AG08396 (cell line): ENCODE data around the gene STAG3.
"Not testable (repeated sequence)": the region's sequence is repeated elsewhere in the genome, so short reads cannot be mapped to it uniquely, and the experiment has no call there.

Source experiments
- DNase-seq: peaks from one replicate; pipeline ENCODE4 v3.0.0; 2012; ENCODE audit warnings: low spot score, mixed read lengths

The STAG3 gene

DNA sequence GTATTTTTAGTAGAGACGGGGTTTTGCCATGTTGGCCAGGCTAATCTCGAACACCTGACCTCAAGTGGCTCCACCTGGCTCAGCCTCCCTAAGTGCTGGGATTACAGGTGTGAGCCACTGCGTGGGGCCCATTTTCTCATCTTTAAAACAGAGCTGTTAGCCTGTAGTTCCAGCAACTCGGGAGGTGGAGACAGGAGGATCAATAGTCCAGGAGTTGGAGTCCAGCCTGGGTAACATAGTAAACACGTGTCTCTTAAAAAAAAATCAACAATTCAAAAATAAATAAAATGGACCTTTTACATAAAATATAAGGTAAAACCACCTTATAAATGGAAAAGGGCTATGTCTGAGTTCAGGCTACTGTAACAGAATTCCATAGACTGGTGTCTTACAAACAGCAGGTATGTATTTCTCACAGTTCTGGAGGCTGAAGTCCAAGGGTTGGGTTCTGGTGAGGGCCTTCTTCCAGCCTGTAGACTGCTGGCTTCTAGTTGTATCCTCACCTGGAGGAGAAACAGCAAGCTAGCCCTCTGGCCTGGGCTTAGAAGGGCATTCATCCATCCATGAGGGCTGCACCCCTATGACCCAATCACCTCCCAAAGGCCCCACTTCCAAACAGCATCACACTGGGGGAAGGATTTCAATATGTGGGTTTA lies 35.0 kb downstream of the STAG3 start:
- DNase-seq, result no peak

DNA sequence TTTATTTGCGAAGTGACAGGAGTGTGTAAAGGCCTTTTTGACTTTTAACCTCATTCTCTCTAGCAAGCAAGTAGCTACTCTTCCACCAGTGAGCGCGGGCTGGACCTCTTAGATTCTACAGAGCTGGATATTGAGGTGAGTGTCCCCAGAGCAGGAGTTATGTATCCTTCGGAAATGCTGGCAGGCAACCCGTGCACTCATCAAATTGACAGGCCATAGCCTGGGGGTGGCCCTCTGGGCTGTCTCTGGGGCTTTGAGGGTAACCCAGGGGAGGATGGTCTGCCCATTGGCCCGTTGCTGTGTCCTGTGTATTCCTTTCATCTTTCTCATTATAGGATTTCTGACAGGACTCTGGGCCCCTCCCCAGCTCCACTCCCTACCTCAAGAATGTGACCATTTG lies 36.0 kb downstream of the STAG3 start:
- DNase-seq, result no peak

DNA sequence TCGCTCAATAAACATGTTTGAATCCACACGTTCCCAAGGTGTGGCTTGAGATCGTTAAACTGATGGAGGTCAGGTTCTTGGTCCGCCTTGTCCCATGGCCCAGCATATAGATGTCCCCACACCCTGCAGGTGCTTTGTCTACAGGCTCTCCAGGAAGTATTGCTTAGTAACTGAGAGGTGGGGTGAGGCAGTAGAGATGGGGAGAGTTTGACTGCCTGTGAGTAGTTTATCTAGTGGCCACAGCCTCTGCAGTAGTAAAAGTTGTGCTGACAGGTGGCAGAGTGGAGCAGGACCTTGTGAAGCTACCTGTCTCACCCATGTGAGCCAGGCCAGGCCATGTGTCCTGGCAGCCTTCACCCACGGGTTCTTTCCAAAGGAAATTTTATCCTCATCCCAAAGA lies 36.6 kb downstream of the STAG3 start:
- not testable (repeated sequence) for DNase-seq

DNA sequence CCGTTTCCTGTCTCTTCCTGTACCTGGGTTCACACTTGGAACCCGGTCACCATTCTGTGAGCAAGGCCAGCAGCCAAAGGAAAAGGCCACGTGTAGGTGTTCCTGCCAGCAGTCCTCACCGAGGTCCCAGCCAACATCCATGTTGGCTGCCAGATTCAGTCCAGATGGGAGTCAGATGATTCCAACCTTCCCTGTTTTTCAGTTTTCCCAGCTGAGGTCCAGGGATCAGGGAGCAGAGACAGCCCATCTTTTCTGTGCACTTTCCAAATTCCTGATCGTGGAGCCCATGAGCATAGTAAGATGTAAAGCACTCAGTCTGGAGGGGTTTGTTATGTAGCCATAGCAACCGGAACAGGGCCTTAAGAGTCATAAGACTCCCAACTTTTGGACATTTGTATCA lies 38.2 kb downstream of the STAG3 start:
- DNase-seq, result no peak

DNA sequence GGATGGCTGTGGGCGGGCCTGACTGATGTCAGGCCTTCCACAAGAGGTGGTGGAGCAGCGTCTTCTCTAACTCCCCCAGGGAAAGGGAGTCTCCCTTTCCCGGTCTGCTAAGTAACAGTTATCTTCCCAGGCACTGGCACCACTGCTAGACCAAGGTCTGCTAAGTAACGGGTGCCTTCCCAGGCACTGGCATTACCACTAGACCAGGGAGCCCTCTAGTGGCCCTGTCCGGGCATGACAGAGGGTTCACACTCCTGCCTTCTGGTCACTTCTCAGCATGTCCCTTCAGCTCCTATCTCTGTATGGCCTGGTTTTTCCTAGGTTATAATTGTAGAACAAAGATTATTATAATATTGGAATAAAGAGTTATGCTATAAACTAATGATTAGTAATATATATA lies 40.2 kb downstream of the STAG3 start:
- DNase-seq, result not testable (repeated sequence)

DNA sequence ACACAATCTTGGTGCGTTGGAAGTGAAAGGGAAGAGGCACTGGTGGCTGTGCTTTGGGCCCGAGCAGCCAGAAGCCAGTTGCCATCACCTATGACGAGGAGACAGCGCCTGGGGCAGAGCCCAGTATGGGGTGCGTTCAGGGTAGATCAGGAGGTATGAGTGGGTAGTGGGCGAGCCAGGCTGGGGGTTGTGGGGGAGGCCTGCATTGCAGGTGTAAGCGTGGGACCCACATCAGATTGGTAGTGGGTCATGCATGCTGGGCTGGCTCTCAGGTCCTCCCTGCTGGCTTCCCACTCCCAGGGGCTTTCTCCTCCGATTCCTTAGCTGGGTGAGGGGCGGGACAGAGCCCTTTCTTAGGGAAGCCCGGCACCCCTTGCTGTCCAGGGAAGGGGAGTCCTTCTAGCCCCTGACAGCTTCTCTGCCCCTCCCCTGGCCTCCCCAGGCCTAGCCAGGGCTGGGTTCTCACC lies 41.6 kb downstream of the STAG3 start:
- DNase-seq, result no peak

DNA sequence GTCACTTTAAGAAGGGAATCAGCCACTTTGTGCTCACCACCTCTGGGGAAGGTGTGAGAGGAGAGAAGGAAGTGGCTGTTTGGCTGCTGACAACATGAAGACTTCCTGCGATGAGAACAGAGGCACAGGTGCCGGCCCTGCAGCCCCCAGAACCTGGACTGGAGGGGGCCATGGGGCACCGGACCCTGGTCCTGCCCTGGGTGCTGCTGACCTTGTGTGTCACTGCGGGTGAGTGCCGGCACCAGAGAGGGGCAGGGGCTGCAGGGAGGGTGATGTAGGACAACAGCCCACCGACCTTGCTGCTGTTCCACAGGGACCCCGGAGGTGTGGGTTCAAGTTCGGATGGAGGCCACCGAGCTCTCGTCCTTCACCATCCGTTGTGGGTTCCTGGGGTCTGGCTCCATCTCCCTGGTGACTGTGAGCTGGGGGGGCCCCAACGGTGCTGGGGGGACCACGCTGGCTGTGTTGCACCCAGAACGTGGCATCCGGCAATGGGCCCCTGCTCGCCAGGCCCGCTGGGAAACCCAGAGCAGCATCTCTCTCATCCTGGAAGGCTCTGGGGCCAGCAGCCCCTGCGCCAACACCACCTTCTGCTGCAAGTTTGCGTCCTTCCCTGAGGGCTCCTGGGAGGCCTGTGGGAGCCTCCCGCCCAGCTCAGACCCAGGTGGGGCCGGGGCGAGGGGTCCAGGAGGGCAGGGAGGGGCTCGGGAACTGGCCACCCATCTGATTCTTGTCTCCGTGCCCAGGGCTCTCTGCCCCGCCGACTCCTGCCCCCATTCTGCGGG lies 42.3 kb downstream of the STAG3 start, which contains the start of gene PVRIG:
PVRIG (plus strand) TSS at position 149 of the 785 bp plus-strand sequence; CDS start at position 171, 22 bp downstream.
- DNase-seq, result not testable (repeated sequence)

DNA sequence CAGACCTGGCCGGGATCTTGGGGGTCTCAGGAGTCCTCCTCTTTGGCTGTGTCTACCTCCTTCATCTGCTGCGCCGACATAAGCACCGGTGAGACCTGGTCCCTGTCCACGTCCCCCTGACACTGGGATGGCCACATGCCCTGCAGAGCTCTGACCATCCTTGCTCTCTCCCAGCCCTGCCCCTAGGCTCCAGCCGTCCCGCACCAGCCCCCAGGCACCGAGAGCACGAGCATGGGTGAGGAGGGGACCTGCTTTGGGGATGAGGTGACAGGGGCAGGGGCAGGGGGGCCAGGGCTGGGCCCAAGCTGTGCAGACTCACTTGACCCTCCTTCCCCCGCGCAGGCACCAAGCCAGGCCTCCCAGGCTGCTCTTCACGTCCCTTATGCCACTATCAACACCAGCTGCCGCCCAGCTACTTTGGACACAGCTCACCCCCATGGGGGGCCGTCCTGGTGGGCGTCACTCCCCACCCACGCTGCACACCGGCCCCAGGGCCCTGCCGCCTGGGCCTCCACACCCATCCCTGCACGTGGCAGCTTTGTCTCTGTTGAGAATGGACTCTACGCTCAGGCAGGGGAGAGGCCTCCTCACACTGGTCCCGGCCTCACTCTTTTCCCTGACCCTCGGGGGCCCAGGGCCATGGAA lies 43.0 kb downstream of the STAG3 start:
- DNase-seq, result no peak

DNA sequence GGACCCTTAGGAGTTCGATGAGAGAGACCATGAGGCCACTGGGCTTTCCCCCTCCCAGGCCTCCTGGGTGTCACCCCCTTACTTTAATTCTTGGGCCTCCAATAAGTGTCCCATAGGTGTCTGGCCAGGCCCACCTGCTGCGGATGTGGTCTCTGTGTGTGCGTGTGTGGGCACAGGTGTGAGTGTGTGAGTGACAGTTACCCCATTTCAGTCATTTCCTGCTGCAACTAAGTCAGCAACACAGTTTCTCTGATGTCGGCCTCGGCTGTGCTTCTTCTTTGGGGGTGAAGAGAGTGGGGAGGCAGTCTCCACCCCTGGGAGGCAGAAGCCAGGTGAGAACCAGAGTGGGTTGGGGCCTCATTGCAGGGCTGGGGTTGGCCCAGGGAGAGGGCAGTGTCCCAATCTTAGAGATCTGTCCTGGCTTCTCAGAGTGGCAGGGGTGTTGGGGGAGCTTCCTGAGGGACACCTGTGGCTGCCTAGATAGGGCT lies 43.6 kb downstream of the STAG3 start:
- no peak for DNase-seq

DNA sequence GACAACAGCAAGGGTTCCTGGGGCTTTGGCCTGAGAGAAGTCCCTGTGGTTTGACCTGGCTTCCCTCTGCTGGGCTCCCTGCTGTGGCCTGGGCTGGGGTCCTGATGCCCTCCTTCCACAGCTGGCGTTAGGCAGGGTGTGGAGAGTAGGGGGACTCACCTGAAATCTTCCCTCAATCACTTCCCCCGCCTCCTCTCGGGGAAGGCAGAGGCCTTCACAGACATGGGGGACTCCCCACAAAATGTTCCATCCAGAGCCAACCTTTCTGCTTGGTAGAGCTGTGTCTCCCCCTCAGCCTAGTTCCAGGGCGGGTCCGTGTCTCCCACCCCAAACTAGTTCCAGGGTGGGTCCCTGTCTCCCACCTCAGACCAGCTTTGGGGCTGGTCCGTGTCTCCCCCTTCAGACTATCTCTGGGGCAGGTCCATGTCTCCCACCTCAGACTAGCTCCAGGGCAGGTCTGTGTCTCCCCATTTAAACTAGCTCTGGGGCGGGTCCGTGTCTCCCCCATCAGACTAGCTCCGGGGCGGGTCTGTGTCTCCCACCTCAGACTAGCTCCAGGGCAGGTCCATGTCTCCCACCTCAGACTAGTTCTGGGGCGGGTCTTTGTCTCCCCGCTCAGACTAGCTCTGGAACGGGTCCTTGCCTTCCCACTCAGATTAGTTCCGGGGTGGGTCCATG lies 44.2 kb downstream of the STAG3 start:
- DNase-seq, result no peak

DNA sequence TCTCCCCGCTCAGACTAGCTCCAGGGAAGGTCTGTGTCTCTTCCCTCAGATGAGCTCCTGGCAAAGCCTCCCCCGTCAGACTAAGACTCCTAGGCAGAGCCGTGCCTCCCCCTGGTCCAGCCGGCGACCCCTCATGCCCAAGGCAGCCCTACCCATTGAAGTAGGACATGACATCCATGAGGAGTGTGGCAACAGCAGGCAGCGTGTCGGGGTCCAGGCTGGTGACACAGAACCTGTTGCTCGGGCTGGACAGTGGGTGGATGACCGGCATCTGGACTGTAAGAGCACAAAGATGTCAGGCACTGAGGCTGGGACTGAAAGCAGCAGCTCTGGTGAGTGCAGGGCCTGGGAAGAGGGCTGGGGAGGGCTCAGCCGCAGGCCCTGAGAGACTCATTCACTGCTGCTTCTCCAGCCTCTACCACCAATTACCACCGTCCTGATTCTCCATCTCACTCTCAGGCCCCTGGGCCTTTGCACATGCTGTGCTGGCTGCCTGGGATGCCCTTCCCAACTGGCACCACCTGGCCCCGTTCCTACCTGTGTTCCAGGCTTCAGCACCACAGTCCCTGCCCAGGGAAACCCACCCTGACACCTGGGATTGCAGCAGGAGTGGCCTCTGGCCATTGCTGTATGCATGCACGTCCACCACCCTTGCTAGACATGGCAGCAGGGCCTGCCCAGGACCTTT lies 44.9 kb downstream of the STAG3 start:
- DNase-seq, result no peak

DNA sequence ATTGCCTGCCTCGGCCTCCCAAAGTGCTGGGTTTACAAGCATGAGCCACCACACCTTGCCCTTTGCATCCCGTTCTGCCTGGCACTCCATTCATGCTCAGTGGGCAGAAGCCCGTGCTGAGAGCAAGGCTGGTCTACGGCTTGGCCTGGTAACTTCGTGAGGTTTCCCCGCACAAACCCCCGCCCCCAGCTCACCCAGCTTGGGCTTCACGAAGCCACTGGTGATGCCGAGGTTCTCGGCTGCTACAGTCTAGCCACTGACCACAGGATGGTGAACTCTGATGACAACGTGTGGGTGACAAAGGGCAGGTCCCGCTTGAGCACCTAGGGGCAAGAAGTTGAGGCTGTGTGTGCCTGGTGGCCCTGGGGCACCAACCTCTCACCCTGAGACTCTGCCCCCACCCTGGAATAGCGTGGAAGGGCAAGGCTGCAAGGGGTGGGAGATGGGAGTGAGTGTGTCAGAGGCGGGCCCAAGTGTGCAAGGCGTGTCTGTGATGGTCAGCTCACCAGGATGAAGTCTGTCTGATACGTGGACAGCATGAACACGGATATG lies 45.7 kb downstream of the STAG3 start:
- not testable (repeated sequence) for DNase-seq

DNA sequence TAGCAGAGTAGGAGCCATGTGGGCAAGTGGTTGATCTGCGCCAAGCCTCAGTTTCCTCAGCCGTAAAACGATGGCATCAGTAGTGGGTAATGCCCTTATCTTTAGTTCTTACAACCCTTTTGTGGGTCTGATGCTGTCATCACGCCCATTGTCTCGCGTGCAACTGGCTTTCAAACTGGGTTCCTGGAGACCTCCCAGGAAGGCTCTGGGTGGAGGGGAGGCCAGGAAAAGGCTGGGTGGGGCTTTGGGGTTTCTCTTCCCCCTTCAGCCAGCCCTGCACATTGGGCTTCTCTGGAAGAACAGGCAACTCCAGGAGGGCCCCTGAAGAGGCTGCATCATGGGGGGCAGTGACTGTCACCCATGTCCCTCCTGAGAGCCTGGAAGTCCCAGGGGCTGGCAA lies 47.2 kb downstream of the STAG3 start:
- DNase-seq, result not testable (repeated sequence)

DNA sequence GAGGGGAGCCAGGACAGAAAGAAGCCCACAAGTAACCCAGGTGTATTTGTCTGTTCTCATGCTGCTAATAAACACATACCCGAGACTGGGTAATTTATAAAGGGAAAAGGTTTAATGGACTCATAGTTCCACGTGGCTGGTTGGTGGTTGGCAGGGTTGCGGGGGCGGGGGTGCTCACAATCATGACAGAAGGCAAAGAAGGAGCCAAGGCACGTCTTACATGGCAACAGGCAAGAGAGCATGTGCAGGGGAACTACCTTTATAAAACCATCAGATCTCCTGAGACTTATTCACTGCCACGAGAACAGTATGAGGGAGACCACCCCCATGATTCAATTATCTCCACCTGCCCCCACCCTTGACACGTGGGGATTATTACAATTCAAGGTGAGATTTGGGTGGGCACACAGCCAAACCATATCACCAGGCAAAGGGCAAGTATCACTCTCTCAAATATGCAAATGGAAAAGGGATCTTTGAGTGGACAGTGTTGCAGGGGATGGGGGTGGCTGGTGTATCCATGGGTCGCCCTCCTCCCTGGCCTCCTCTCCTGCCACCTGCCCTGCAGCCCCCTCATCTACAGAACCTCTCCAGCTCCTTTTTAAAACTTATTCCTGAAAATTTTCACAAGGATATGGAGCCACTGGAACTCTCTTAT lies 57.1 kb downstream of the STAG3 start:
- DNase-seq, result not testable (repeated sequence)

DNA sequence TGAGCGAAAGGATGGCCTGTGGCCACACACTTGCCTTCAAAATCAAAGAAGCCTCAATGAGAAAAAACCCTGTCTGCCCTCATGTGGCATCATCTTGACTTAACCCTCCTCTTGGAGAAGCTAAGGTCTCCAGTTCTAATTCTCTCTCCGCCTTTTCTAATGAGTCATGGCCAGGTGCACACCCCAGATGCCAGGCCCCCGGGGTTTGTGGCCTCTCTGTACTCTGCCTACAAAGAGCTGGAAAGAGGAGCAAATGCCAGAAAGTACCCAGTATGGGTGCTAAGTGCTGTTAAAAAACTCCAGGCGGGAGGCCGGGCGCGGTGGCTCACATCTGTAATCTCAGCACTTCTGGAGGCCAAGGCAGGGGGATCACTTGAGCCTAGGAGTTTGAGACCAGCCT lies 62.3 kb downstream of the STAG3 start:
- DNase-seq, result not testable (repeated sequence)

DNA sequence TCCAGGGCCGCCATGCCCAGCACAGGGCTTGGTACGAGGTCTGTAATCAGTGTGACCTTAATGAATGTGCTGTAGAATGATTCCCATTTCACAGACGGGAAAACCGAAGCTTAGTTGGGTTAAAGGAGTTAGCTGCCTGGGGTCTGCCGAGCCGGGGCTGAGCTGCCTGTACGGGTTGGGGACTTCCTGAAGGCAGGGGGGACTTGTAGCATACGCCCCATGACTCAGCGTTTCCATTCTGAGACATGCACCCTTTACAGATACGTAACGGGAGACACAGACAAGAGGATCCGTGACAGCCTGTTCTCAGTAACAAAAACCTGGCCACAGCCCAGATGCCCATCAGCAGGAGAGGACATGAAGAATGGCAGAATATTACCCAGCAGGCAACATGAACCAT lies 65.7 kb downstream of the STAG3 start:
- DNase-seq, result not testable (repeated sequence)

DNA sequence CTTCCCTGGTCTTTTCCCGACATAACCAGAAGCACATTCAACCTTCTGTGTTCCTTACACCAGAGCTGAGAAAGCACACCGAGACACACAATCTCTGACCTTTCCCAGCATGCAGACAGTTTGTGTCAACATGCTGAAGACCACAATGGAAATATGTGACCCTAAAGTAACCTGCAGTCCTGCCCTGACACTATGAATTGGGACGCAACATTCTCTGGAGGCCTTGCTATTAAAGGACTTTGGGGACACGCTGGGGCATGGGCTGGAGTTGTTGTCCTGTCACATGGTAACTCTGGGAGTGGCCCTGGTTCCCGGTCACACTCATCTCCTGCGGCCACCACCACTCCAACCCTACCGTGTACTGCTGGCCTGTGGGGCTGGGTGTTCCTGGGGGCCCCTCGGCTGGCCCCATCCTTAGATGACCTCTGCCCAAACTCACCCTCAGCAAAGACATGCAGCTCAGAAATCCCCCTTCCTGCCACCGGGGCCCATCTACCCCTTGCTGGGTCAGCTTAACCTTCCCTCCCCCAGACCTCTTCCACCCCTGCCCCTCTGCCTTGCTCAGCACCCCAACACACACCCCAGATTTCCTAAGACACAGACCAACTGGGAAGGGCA lies 67.4 kb downstream of the STAG3 start:
- DNase-seq, result not testable (repeated sequence)

DNA sequence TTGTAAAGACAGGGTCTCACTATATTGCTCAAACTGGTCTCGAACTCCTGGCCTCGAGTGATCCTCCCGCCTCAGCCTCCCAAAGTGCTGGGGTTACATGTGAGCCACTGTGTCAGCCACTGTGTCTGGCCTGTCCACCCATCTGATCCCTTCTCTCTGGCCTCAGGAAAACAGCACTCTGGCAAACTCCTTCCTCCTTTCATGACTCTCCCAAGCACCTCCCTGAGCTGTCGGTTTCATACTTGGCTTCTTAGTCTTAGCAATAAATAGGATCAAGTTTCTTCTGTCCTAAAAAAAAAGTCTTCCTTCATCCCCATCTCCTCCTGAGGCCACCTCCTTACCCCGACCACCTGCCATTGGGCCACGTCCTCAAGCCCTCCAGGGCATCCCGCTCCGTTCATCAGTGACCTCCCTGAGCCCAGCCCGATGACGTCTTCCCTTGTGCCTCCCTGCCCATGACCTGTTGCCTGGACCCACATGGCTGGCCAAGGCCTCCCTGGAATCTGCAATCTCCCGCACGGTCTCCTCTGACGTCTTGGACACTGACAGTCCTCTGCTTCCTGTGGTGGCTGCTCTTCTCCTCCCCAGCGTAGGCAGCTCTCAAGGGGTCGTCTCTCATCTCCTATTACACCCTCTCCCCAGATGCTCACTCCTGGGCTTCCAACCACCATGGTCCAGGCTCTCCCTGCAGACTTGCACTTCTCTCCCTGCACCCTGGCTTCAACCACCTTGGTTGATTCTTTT lies 68.6 kb downstream of the STAG3 start:
- not testable (repeated sequence) for DNase-seq

DNA sequence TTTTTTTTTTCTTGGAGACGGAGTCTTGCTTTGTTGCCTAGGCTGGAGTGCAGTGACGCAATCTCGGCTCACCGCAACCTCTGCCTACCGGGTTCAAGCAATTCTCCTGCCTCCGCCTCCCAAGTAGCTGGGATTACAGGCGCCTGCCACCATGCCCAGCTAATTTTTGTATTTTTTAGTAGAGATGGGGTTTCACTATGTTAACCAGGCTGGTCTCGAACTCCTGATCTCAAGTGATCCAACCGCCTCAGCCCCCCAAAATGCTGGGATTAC lies 69.1 kb downstream of the STAG3 start:
- DNase-seq, result not testable (repeated sequence)
